KG1 (cell line): ENCODE results near the gene GARNL3.

ENCODE experiments used
- DNase-seq: peaks from one replicate; lab custom pipeline; 2025; lab: John Stamatoyannopoulos, UW

Gene GARNL3

GRCh38 chr9:127405344-127406125 is 141.0 kb downstream of the GARNL3 start:
- DNase-seq = no peak

GRCh38 chr9:127406799-127407491 is 142.4 kb downstream of the GARNL3 start:
- DNase-seq = no peak

- no peak for DNase-seq
Measured at GRCh38 chr9:127407492-127407843, 142.9 kb downstream of the GARNL3 start.

- DNase-seq = no peak
Measured at GRCh38 chr9:127411122-127411521, 146.5 kb downstream of the GARNL3 start.

- no peak for DNase-seq
Measured at GRCh38 chr9:127415141-127415540, 150.6 kb downstream of the GARNL3 start.

GRCh38 chr9:127415657-127416056 is 151.1 kb downstream of the GARNL3 start:
- DNase-seq = no peak

GRCh38 chr9:127417131-127418036 is 152.8 kb downstream of the GARNL3 start:
- DNase-seq = no peak

- DNase-seq = no peak
Measured at GRCh38 chr9:127418037-127418471, 153.5 kb downstream of the GARNL3 start.

GRCh38 chr9:127419348-127419747 is 154.8 kb downstream of the GARNL3 start:
- no peak for DNase-seq

- no peak for DNase-seq
Measured at GRCh38 chr9:127421057-127421456, 156.5 kb downstream of the GARNL3 start.

- DNase-seq = no peak
Measured at GRCh38 chr9:127422133-127422782, 157.7 kb downstream of the GARNL3 start.

- DNase-seq = no peak
Measured at GRCh38 chr9:127422787-127423186, 158.2 kb downstream of the GARNL3 start.

GRCh38 chr9:127423476-127423933 is 158.9 kb downstream of the GARNL3 start:
- DNase-seq = no peak

GRCh38 chr9:127423934-127424675 is 159.5 kb downstream of the GARNL3 start, which contains the start of gene ZNF79:
Gene ZNF79, plus strand, starts transcription at chr9:127424382. Its CDS starts 406 bp downstream, at chr9:127424788.
- DNase-seq = peak; percentile 82

- DNase-seq = no peak
Measured at GRCh38 chr9:127424676-127424999, 160.1 kb downstream of the GARNL3 start.

- DNase-seq = no peak
Measured at GRCh38 chr9:127426756-127427155, 162.2 kb downstream of the GARNL3 start.

GRCh38 chr9:127428348-127428747 is 163.8 kb downstream of the GARNL3 start:
- no peak for DNase-seq

GRCh38 chr9:127430415-127430814 is 165.8 kb downstream of the GARNL3 start:
- DNase-seq = no peak

- no peak for DNase-seq
Measured at GRCh38 chr9:127437497-127438264, 173.1 kb downstream of the GARNL3 start.

- no peak for DNase-seq
Measured at GRCh38 chr9:127438394-127438793, 173.8 kb downstream of the GARNL3 start.
